Left ventricle myocardium inferior (tissue), 1 donor: Measurements from ENCODE around the gene EFCAB8. TPM values are rescaled to one million over a fixed set of nuclear protein-coding genes. Genes with fewer than 3 reads are reported as not detected.

ENCODE experiments used
- DNase-seq: peaks from one replicate; pipeline ENCODE4 v3.0.0-alpha.2; 2020
- H3K27ac ChIP-seq: fragments of 200-600 bp; replicated peaks from 2 replicates; pipeline ENCODE4 v1.8.0; 2021
- H3K27me3 ChIP-seq: fragments of 200-600 bp; 2 replicates; pipeline ENCODE4 v1.8.0; 2021; ENCODE audit warnings: low read depth
- H3K36me3 ChIP-seq: fragments of 200-600 bp; 2 replicates; pipeline ENCODE4 v1.8.0; 2021
- H3K4me1 ChIP-seq: fragments of 200-600 bp; 2 replicates; pipeline ENCODE4 v1.8.0; 2021
- H3K4me3 ChIP-seq: fragments of 200-600 bp; 2 replicates; pipeline ENCODE4 v1.8.0; 2021; ENCODE audit warnings: mild to moderate bottlenecking, moderate library complexity
- H3K9me3 ChIP-seq: fragments of 200-600 bp; replicated peaks from 2 replicates; pipeline ENCODE4 v1.8.0; 2021
- intact Hi-C: fragments of 100-400 bp; cut with micrococcal nuclease; formaldehyde crosslinking; loops from one replicate; pipeline ENCODE4 v1.11.0; 2022
- total RNA-seq: library from RNA; stranded (reverse); fragmentation: NEBNext Ultra II Directional; extraction: Animal tissue kit (Norgen Biotek cat#: 25700); gene quantifications from one replicate; pipeline ENCODE4 v1.2.1, GENCODE V29; 2021
- TF ChIP-seq, protein P1 (sequence below): fragments of 200-600 bp; IDR thresholded peaks from 2 replicates; pipeline ENCODE4 v1.8.0; 2021; ENCODE audit warnings: antibody characterized with exemption, mild to moderate bottlenecking, borderline replicate concordance
- donor health status: DM: no; HTN: yes; CAD: no; lungs with severe emphysema.

Gene EFCAB8
- total RNA-seq, 1 donor from 2014 or later: not detected

DNA sequence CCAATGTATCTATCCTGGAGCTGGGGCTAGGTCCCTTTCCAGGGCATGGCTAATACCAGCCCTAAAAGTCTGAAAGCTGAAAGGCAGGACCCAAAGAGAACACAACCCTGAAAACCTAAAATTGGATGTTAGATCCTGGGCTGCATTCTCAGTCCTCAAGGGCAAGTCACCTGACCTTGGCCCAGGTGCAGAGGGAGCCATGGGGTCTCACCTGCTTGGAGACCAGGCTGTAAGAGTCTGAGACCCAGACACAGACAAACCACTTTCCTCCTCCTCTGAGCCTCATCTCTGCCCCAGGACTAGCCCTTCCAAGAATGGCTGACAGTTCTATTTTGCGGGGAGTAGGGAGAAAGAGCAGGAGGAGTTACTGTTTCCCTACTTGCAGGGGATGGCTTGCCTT, 60.0 kb downstream of the EFCAB8 start:
- no peaks in the 10 kb centered on the region for H3K27me3 ChIP-seq
- no peaks in the 10 kb centered on the region for H3K4me1 ChIP-seq
- intact Hi-C loops: no loop called here
- H3K36me3 ChIP-seq: no peaks in the 10 kb centered on the region
- TF ChIP-seq, protein P1, sequence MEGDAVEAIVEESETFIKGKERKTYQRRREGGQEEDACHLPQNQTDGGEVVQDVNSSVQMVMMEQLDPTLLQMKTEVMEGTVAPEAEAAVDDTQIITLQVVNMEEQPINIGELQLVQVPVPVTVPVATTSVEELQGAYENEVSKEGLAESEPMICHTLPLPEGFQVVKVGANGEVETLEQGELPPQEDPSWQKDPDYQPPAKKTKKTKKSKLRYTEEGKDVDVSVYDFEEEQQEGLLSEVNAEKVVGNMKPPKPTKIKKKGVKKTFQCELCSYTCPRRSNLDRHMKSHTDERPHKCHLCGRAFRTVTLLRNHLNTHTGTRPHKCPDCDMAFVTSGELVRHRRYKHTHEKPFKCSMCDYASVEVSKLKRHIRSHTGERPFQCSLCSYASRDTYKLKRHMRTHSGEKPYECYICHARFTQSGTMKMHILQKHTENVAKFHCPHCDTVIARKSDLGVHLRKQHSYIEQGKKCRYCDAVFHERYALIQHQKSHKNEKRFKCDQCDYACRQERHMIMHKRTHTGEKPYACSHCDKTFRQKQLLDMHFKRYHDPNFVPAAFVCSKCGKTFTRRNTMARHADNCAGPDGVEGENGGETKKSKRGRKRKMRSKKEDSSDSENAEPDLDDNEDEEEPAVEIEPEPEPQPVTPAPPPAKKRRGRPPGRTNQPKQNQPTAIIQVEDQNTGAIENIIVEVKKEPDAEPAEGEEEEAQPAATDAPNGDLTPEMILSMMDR: no peak
- no peak for DNase-seq
- no peak overlapping the region for H3K27ac ChIP-seq
- no peak overlapping the region for H3K4me3 ChIP-seq
- peaks cover 24% of the 10 kb centered on the region for H3K9me3 ChIP-seq

GRCh38 chr20:32920066-32920465, 61.3 kb downstream of the EFCAB8 start:
- TF ChIP-seq, protein P1: no peak
- Histone ChIP-seq H3K9me3 (peaks cover 18% of the 10 kb centered on the region), H3K4me1 (no peaks in the 10 kb centered on the region), H3K27me3 (no peaks in the 10 kb centered on the region), H3K36me3 (no peaks in the 10 kb centered on the region), H3K27ac (no peak overlapping the region), H3K4me3 (no peak overlapping the region)
- intact Hi-C loops: no loop called here
- DNase-seq: no peak

DNA sequence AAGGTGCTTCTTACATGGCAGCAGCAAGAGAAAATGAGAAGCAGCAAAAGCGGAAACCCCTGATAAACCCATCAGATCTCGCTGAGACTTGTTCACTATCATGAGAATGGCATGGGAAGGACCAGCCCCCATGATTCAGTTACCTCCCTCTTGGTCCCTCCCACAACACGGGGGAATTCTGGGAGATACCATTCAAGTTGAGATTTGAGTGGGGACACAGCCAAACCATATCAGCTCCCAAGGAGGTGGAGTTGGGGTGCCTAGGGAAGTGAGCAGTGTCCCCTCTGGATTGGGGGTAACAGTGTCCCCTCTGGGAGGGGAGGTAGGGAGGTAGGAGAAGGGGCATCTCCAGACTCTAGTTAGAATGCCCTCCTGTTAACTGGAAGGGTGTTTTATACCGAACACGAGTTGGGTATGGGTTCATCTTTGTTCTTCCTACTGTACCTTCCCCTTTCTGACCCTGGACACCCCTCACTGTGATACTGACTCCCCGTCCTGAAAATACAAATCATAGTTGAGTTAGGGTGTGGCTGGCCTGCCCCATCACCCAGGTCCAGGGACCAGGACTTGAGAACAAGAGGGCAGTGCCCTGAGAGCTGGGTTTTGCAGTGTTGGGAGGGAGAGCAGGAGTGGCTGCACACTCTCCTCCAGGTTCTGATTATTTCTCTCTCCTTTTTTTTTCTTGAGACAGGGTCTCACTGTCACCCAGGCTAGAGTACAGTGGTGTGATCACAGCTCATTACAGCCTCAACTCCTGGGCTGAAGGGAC, 62.0 kb downstream of the EFCAB8 start:
- intact Hi-C loops: no loop called here
- DNase-seq: no peak
- Histone ChIP-seq H3K4me1 (no peaks in the 10 kb centered on the region), H3K4me3 (no peak overlapping the region), H3K27me3 (no peaks in the 10 kb centered on the region), H3K36me3 (no peaks in the 10 kb centered on the region), H3K9me3 (peaks cover 11% of the 10 kb centered on the region), H3K27ac (no peak overlapping the region)
- TF ChIP-seq, protein P1: no peak

GRCh38 chr20:32922466-32922865, 63.7 kb downstream of the EFCAB8 start:
- TF ChIP-seq, protein P1: no peak
- DNase-seq: no peak

GRCh38 chr20:32924781-32925180, 66.1 kb downstream of the EFCAB8 start:
- Histone ChIP-seq H3K4me1 (no peaks in the 10 kb centered on the region), H3K4me3 (no peak overlapping the region), H3K27ac (no peak overlapping the region), H3K36me3 (no peaks in the 10 kb centered on the region), H3K27me3 (no peaks in the 10 kb centered on the region), H3K9me3 (no peaks in the 10 kb centered on the region)
- DNase-seq: no peak
- intact Hi-C loops: no loop called here
- TF ChIP-seq, protein P1: no peak

More at GRCh38 chr20:32922466-32922865, 63.7 kb downstream of the EFCAB8 start:
- no peaks in the 10 kb centered on the region for H3K4me1 ChIP-seq
- no peaks in the 10 kb centered on the region for H3K27me3 ChIP-seq
- no peak overlapping the region for H3K27ac ChIP-seq
- no peaks in the 10 kb centered on the region for H3K36me3 ChIP-seq
- no peaks in the 10 kb centered on the region for H3K9me3 ChIP-seq
- H3K4me3 ChIP-seq: no peak overlapping the region
- intact Hi-C loops: no loop called here
